ENCODE results near the gene ATP6V0E1. TPM values are rescaled to one million over a fixed set of nuclear protein-coding genes. Genes with fewer than 3 reads are reported as not detected.

Gene ATP6V0E1
- total and polyA plus RNA-seq, 2 donors (not counting 3 experiments of a cell fraction or from before 2014, with no cell fraction given), result 217 to 278 TPM

- ChIA-PET CTCF (no interaction called here), POLR2A (no interaction called here)
- BruUV-seq (replicated peaks), result no TSS peak
- TF ChIP-seq MYC (IDR thresholded peaks at IDR 0.05; ENCODE audit: low read depth, low read length) (no peak), JUN (IDR thresholded peaks at IDR 0.05; ENCODE audit: borderline replicate concordance, insufficient read depth, insufficient read length, low read depth) (no peak), POLR2AphosphoS5 (IDR thresholded peaks at IDR 0.05; ENCODE audit: insufficient read depth, low read depth, low read length) (no peak), MAX (IDR thresholded peaks at IDR 0.05; ENCODE audit: insufficient read depth, insufficient read length) (no peak), POLR2A (IDR thresholded peaks at IDR 0.05; ENCODE audit: low read depth, low read length) (no peak), FOS (IDR thresholded peaks at IDR 0.05; ENCODE audit: borderline replicate concordance, insufficient read depth, low read length) (no peak), CTCF (IDR thresholded peaks at IDR 0.05; ENCODE audit: extremely low read depth in 1 of 2, insufficient read depth in 1 of 2, low read depth in 1 of 2, low read length in 2 of 2) (no peak), EZH2 (IDR thresholded peaks at IDR 0.05; ENCODE audit: borderline replicate concordance, low read depth, low read length, severe bottlenecking) (no peak), GATA2 (IDR thresholded peaks at IDR 0.05; ENCODE audit: insufficient read depth, insufficient read length, low read depth, low read length) (no peak)
- dilution Hi-C loops (cut with MboI; ENCODE audit: extremely low pct_ligation_motif_present, low sequenced_read_pairs) (no loop called here), intact Hi-C loops (cut with micrococcal nuclease) (no loop called here)
- Histone ChIP-seq H2AFZ (ENCODE audit: low read depth, low read length) (no peak overlapping the region), H3K4me3 (replicated peaks in 1 of 3; ENCODE audit: insufficient read depth in 1 of 3, low read depth in 1 of 3, low read length in 3 of 3) (no peak overlapping the region), H3K27ac (ENCODE audit: insufficient read depth, low read depth, low read length) (no peak overlapping the region), H3K79me2 (ENCODE audit: control insufficient read depth, insufficient read depth, low read length) (peaks cover 58% of the 10 kb centered on the region), H3K4me1 (ENCODE audit: control insufficient read depth, extremely low read depth, insufficient read depth, low read length) (peaks cover 2% of the 10 kb centered on the region), H3K9me3 (replicated peaks; ENCODE audit: control insufficient read depth, insufficient read depth, low read length) (no peaks in the 10 kb centered on the region), H3K9me1 (replicated peaks; ENCODE audit: control insufficient read depth, extremely low read depth, insufficient read depth, low read length) (no peaks in the 10 kb centered on the region), H3K9ac (replicated peaks; ENCODE audit: extremely low read depth, insufficient read depth, low read length) (no peak overlapping the region), H3K27me3 (ENCODE audit: control insufficient read depth in 2 of 2, insufficient read depth in 2 of 2, low read length in 2 of 2) (no peaks in the 10 kb centered on the region), H4K20me1 (replicated peaks; ENCODE audit: control insufficient read depth, extremely low read depth, insufficient read depth, low read length) (no peaks in the 10 kb centered on the region), H3K36me3 (ENCODE audit: control insufficient read depth in 2 of 2, extremely low read depth in 1 of 2, insufficient read depth in 2 of 2, low read length in 2 of 2) (peaks cover 6 to 10% of the 10 kb centered on the region in 2 experiments), H3K4me2 (ENCODE audit: insufficient read depth, low read length) (no peak overlapping the region)
- FAIRE-seq, result no peak
- no peak for DNase-seq (ENCODE audit: low read depth, low spot score)
Measured at GRCh38 chr5:172990776-172991175, 7.2 kb downstream of the ATP6V0E1 start.

Data from endothelial cell of umbilical vein (primary cell).